Activated gamma-delta T cell (primary cell): ENCODE measurements around the gene AUTS2.

ENCODE experiments used
- DNase-seq: peaks from one replicate; lab custom pipeline; 2025; lab: John Stamatoyannopoulos, UW

The AUTS2 gene

GRCh38 chr7:70188901-70189650 is 590.8 kb downstream of the AUTS2 start:
- DNase-seq = no peak

GRCh38 chr7:70189776-70190175 is 591.5 kb downstream of the AUTS2 start:
- DNase-seq = no peak

GRCh38 chr7:70190281-70190680 is 592.0 kb downstream of the AUTS2 start:
- no peak for DNase-seq

GRCh38 chr7:70193514-70193913 is 595.2 kb downstream of the AUTS2 start:
- no peak for DNase-seq

GRCh38 chr7:70208236-70209063 is 610.2 kb downstream of the AUTS2 start:
- no peak for DNase-seq

GRCh38 chr7:70210200-70210935 is 612.1 kb downstream of the AUTS2 start:
- DNase-seq = no peak

GRCh38 chr7:70210936-70211310 is 612.6 kb downstream of the AUTS2 start:
- DNase-seq = no peak

GRCh38 chr7:70212281-70212680 is 614.0 kb downstream of the AUTS2 start:
- no peak for DNase-seq

- no peak for DNase-seq
These were observed 615.8 kb downstream of the AUTS2 start for GRCh38 chr7:70214071-70214470.

- DNase-seq = no peak
These were observed 617.2 kb downstream of the AUTS2 start for GRCh38 chr7:70215491-70215890.

- DNase-seq = no peak
These were observed 619.3 kb downstream of the AUTS2 start for GRCh38 chr7:70217571-70217970.

GRCh38 chr7:70218006-70218405 is 619.7 kb downstream of the AUTS2 start:
- DNase-seq = no peak

GRCh38 chr7:70219061-70219460 is 620.8 kb downstream of the AUTS2 start:
- no peak for DNase-seq

GRCh38 chr7:70229242-70229641 is 631.0 kb downstream of the AUTS2 start:
- no peak for DNase-seq

GRCh38 chr7:70230761-70231160 is 632.5 kb downstream of the AUTS2 start:
- DNase-seq = no peak

- DNase-seq = no peak
These were observed 635.5 kb downstream of the AUTS2 start for GRCh38 chr7:70233776-70234175.

GRCh38 chr7:70237256-70237655 is 639.0 kb downstream of the AUTS2 start:
- DNase-seq = no peak

GRCh38 chr7:70237831-70238575 is 639.7 kb downstream of the AUTS2 start:
- no peak for DNase-seq

GRCh38 chr7:70239918-70240317 is 641.6 kb downstream of the AUTS2 start:
- no peak for DNase-seq

GRCh38 chr7:70240873-70241272 is 642.6 kb downstream of the AUTS2 start:
- DNase-seq = no peak

GRCh38 chr7:70241536-70242175 is 643.4 kb downstream of the AUTS2 start:
- no peak for DNase-seq
